GM12891 (cell line): ENCODE measurements around the gene TBC1D2B.
"Not testable (repeated sequence)": the region's sequence is repeated elsewhere in the genome, so short reads cannot be mapped to it uniquely, and the experiment has no call there.

ENCODE experiments used
- DNase-seq: peaks from one replicate; pipeline ENCODE4 v3.0.0; 2011; ENCODE audit warnings: low spot score; ENCODE audit not compliant: insufficient read length
- FAIRE-seq: peaks from 2 replicates; lab custom pipeline; 2011; peaks lifted over from hg19 to GRCh38; lab: Jason Lieb, UNC
- PAX5 ChIP-seq: IDR thresholded peaks from 2 replicates; pipeline ENCODE4 v1.6.1; 2011; ENCODE audit warnings: low read length, moderate library complexity, mild to moderate bottlenecking; ENCODE audit not compliant: insufficient read depth, severe bottlenecking
- POLR2A ChIP-seq: IDR thresholded peaks from 2 replicates; pipeline ENCODE4 v1.6.1; 2011; ENCODE audit warnings: low read depth, low read length, control low read depth
- POLR2AphosphoS5 ChIP-seq: IDR thresholded peaks from 2 replicates; pipeline ENCODE4 v1.6.1; 2011; ENCODE audit warnings: low read depth, low read length, control low read depth
- POU2F2 ChIP-seq: IDR thresholded peaks from 2 replicates; pipeline ENCODE4 v1.6.1; 2011; ENCODE audit warnings: low read depth, mild to moderate bottlenecking, control low read depth, low read length, moderate library complexity
- SPI1 ChIP-seq: IDR thresholded peaks from 2 replicates; pipeline ENCODE4 v1.6.1; 2011; ENCODE audit warnings: low read depth, low read length, control low read depth
- TAF1 ChIP-seq: IDR thresholded peaks from 2 replicates; pipeline ENCODE4 v1.6.1; 2011; ENCODE audit warnings: low read depth, low read length, control low read depth

Gene TBC1D2B

GRCh38 chr15:77974416-77975331, 102.8 kb downstream of the TBC1D2B start:
- TF ChIP-seq TAF1 = no peak
- no peak for TF ChIP-seq SPI1
- no peak for TF ChIP-seq POU2F2
- no peak for TF ChIP-seq POLR2AphosphoS5
- no peak for DNase-seq
- FAIRE-seq = no peak

- DNase-seq (no peak), FAIRE-seq (no peak)
- no peak for TF ChIP-seq POU2F2
- TF ChIP-seq POLR2A = no peak
- no peak for TF ChIP-seq PAX5
- no peak for TF ChIP-seq SPI1
- no peak for TF ChIP-seq POLR2AphosphoS5
Measured at GRCh38 chr15:77974098-77974414, 103.5 kb downstream of the TBC1D2B start.

DNA sequence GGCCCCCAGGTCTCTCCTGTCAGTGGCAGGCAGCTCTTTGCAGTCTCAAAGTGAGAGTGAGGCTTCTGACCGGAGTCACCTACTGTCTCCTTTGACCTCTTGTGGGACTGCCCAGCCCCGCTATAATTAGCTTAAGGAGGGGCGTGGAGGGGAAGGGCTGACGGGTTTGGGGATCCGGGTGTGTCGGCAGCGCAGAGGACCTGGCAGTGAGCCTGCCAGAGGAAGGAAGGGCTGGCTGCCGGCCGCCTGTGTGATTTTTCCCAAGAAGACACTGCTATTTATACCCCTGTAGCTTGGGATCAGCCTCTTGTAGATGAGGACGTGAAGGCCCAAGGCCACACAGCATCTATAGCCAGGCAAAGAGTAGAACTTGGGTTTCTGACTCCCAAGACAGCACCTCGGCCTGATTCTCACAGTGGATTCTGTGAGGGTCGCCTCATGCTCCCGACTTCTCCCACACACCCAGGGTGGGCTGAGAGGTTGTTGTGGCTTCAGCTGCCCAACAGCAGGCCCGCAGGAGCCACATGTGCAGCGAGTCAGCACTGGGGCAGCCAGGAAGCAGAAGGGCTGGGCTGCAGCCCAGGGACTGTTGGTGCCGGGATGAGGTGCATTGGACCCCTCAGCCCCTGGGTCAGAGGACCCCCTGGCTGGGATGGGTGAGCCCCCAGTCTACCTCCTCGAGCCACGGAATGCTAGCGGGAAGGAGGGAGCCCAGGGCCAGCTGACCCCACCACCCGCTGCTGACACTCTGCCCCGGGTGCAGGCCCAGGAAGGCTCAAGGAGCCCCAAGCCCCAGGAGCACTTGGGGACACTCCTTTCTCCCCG, 104.0 kb downstream of the TBC1D2B start:
- not testable (repeated sequence) for FAIRE-seq, DNase-seq

- not testable (repeated sequence) for FAIRE-seq, DNase-seq
Measured at GRCh38 chr15:77972706-77973105, 104.8 kb downstream of the TBC1D2B start.

DNA sequence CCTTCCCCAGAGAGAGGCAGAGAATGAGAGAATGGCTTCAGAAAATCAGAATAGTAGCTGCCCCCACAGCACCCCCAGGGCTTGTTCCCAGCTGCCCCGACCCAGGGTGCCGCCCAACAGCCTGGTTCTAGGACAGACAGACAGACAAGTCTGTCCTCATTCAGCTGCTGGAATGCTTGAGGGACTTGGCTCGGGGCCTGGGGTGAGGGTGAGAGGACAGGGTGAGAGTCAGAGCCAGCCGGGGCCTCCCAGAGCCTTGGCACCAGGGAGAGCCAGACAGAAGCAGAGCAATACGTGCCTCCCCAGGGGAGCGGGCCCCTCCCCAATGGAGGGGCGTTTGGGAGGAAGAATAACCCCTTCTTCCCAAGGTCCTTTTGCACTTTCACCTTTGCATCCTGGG, 105.6 kb downstream of the TBC1D2B start:
- DNase-seq, FAIRE-seq: not testable (repeated sequence)

GRCh38 chr15:77970813-77971360, 106.6 kb downstream of the TBC1D2B start:
- FAIRE-seq, DNase-seq: not testable (repeated sequence)

DNA sequence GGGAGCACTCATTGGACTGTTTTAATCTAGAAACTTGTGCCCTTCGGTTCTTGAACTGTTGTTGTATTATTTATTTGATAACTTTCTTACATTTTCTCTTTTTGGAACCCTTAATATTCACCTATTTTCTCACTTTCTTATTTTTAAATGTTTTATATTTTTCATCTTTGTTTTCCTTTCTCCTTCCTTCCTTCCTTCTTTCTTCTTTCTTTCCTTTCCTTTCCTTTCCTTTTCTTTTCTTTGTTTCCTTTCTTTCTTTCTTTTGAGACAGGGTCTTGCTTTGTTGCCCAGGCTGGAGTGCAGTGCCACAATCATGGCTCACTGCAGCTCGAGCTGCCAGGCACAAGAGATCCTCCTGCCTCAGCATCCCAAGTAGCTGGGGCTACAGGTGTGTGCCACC, 108.5 kb downstream of the TBC1D2B start:
- no peak for FAIRE-seq
- DNase-seq = no peak

GRCh38 chr15:77967798-77968197, 109.7 kb downstream of the TBC1D2B start:
- DNase-seq (no peak), FAIRE-seq (no peak)
- TF ChIP-seq PAX5 = no peak
- no peak for TF ChIP-seq POLR2A
- no peak for TF ChIP-seq SPI1
- no peak for TF ChIP-seq TAF1
- no peak for TF ChIP-seq POU2F2
- TF ChIP-seq POLR2AphosphoS5 = no peak

More for the DNA sequence above, 108.5 kb downstream of the TBC1D2B start:
- TF ChIP-seq POU2F2 = no peak
- no peak for TF ChIP-seq TAF1
- TF ChIP-seq SPI1 = no peak
- TF ChIP-seq POLR2A = no peak
- no peak for TF ChIP-seq PAX5
- TF ChIP-seq POLR2AphosphoS5 = no peak

- FAIRE-seq, DNase-seq: not testable (repeated sequence)
Measured at GRCh38 chr15:77967235-77967615, 110.3 kb downstream of the TBC1D2B start.

DNA sequence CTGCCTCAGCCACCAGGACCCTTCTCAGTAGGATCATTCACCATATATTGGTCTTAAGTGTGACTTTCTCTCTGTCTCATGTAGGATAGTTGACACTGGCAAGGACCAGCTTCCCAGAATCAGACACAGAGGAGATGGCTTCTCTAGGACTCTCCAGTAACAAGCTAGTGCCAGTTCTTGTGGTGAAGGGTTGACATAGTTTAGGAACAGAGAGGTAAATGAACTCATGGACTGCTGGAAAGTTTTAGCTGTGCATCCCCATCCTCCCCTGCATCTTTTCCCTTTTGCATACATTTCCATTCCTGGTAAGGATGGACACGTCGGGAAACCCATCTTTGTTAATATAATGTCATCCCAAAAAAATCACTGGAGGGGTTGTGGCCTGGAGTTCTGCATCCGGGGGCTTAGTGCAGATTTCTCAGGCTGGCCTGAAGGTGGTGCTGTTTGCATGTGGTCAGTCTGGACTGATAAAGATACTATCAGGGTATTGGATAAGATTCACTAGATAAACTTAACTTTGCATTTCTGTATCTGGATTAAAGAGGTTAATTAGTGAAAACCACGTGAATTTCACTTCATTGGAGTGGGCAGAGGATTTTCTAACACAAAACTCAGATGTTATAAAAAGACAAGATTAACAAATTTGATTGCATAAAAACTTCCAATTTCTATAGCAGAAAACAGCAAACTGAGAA, 110.8 kb downstream of the TBC1D2B start:
- DNase-seq = no peak
- TF ChIP-seq PAX5 = no peak
- no peak for TF ChIP-seq SPI1
- TF ChIP-seq POLR2A = no peak
- no peak for TF ChIP-seq POLR2AphosphoS5
- TF ChIP-seq TAF1 = no peak
- no peak for TF ChIP-seq POU2F2
- peak; percentile 74 for FAIRE-seq

- FAIRE-seq (no peak), DNase-seq (no peak)
- no peak for TF ChIP-seq POLR2A
- TF ChIP-seq POU2F2 = no peak
- TF ChIP-seq PAX5 = no peak
Measured at GRCh38 chr15:77964193-77964592, 113.3 kb downstream of the TBC1D2B start.
